ENCODE results near the gene SNAP23.

Gene SNAP23

GRCh38 chr15:42461261-42461660 lies 34.2 kb upstream of the SNAP23 start:
- DNase-seq (ENCODE audit: insufficient read length, low spot score) (no peak), FAIRE-seq (no peak)
- no peak for TF ChIP-seq PAX5 (IDR thresholded peaks at IDR 0.05; ENCODE audit: insufficient read depth, low read length, severe bottlenecking)
- no peak for TF ChIP-seq POU2F2 (IDR thresholded peaks at IDR 0.05; ENCODE audit: low read depth, low read length)
- no peak for TF ChIP-seq SPI1 (IDR thresholded peaks at IDR 0.05; ENCODE audit: low read depth, low read length)
- no peak for TF ChIP-seq TAF1 (IDR thresholded peaks at IDR 0.05; ENCODE audit: low read depth, low read length)
- TF ChIP-seq POLR2AphosphoS5 (IDR thresholded peaks at IDR 0.05; ENCODE audit: low read depth, low read length), result no peak
- TF ChIP-seq POLR2A (IDR thresholded peaks at IDR 0.05; ENCODE audit: low read depth, low read length), result no peak

GRCh38 chr15:42465520-42466259 lies 29.7 kb upstream of the SNAP23 start:
- DNase-seq (ENCODE audit: insufficient read length, low spot score) (no peak), FAIRE-seq (no peak)
- TF ChIP-seq POLR2A (IDR thresholded peaks at IDR 0.05; ENCODE audit: low read depth, low read length), result no peak

DNA sequence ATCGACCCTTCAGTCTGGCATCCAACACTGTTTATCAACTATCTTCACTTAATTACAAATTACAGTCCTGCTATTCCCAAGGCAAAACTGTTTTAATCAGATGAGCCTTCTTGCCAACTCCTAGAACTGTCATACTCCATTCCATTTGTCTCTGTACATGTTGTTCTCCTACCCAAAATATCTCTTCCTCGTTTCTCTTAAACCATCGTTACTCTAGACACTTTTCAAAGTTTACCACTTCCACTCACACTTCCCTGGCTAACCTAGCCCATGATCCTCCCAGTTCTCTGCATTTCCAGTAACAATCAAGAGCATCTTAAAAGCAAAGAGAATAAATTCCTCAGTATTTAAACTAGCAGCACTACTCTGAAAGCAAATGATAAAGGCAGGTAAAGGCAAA lies 24.4 kb upstream of the SNAP23 start:
- FAIRE-seq (no peak), DNase-seq (ENCODE audit: insufficient read length, low spot score) (no peak)
- no peak for TF ChIP-seq POLR2AphosphoS5 (IDR thresholded peaks at IDR 0.05; ENCODE audit: low read depth, low read length)
- no peak for TF ChIP-seq POLR2A (IDR thresholded peaks at IDR 0.05; ENCODE audit: low read depth, low read length)
- no peak for TF ChIP-seq SPI1 (IDR thresholded peaks at IDR 0.05; ENCODE audit: low read depth, low read length)
- TF ChIP-seq TAF1 (IDR thresholded peaks at IDR 0.05; ENCODE audit: low read depth, low read length), result no peak
- no peak for TF ChIP-seq POU2F2 (IDR thresholded peaks at IDR 0.05; ENCODE audit: low read depth, low read length)
- no peak for TF ChIP-seq PAX5 (IDR thresholded peaks at IDR 0.05; ENCODE audit: insufficient read depth, low read length, severe bottlenecking)

GRCh38 chr15:42474827-42475226 lies 20.6 kb upstream of the SNAP23 start:
- no peak for TF ChIP-seq TAF1 (IDR thresholded peaks at IDR 0.05; ENCODE audit: low read depth, low read length)
- no peak for TF ChIP-seq PAX5 (IDR thresholded peaks at IDR 0.05; ENCODE audit: insufficient read depth, low read length, severe bottlenecking)
- TF ChIP-seq POU2F2 (IDR thresholded peaks at IDR 0.05; ENCODE audit: low read depth, low read length), result no peak
- no peak for TF ChIP-seq POLR2AphosphoS5 (IDR thresholded peaks at IDR 0.05; ENCODE audit: low read depth, low read length)
- no peak for TF ChIP-seq POLR2A (IDR thresholded peaks at IDR 0.05; ENCODE audit: low read depth, low read length)
- TF ChIP-seq SPI1 (IDR thresholded peaks at IDR 0.05; ENCODE audit: low read depth, low read length), result no peak
- FAIRE-seq, result no peak

GRCh38 chr15:42482701-42483100 lies 12.7 kb upstream of the SNAP23 start:
- no peak for FAIRE-seq
- DNase-seq (ENCODE audit: insufficient read length, low spot score), result no peak
- no peak for TF ChIP-seq POLR2A (IDR thresholded peaks at IDR 0.05; ENCODE audit: low read depth, low read length)
- no peak for TF ChIP-seq PAX5 (IDR thresholded peaks at IDR 0.05; ENCODE audit: insufficient read depth, low read length, severe bottlenecking)
- TF ChIP-seq POLR2AphosphoS5 (IDR thresholded peaks at IDR 0.05; ENCODE audit: low read depth, low read length), result no peak
- TF ChIP-seq POU2F2 (IDR thresholded peaks at IDR 0.05; ENCODE audit: low read depth, low read length), result no peak
- TF ChIP-seq SPI1 (IDR thresholded peaks at IDR 0.05; ENCODE audit: low read depth, low read length), result no peak
- TF ChIP-seq TAF1 (IDR thresholded peaks at IDR 0.05; ENCODE audit: low read depth, low read length), result no peak

More at GRCh38 chr15:42474827-42475226, 20.6 kb upstream of the SNAP23 start:
- DNase-seq (ENCODE audit: insufficient read length, low spot score), result no peak

DNA sequence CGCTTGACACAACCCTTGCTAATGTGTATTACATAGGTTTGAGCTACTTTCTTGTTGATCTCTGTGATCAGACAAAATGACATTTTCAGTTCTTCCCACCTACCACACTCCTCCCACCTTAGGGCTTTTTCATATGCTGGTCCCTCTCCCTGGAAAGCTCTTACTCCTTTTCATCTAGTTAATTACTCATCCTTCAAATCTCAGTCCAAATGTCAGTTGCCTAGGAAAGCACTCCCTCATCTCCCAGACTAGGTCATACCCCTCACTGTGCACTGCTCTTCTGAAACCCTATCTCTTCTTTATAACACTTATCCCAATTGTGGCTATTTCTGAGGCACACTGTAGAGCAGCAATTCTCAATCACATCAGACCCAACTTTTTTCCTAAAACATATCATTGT lies 11.8 kb upstream of the SNAP23 start:
- DNase-seq (ENCODE audit: insufficient read length, low spot score) (no peak), FAIRE-seq (no peak)
- TF ChIP-seq POLR2AphosphoS5 (IDR thresholded peaks at IDR 0.05; ENCODE audit: low read depth, low read length), result no peak
- TF ChIP-seq POU2F2 (IDR thresholded peaks at IDR 0.05; ENCODE audit: low read depth, low read length), result no peak
- no peak for TF ChIP-seq TAF1 (IDR thresholded peaks at IDR 0.05; ENCODE audit: low read depth, low read length)
- no peak for TF ChIP-seq POLR2A (IDR thresholded peaks at IDR 0.05; ENCODE audit: low read depth, low read length)
- TF ChIP-seq PAX5 (IDR thresholded peaks at IDR 0.05; ENCODE audit: insufficient read depth, low read length, severe bottlenecking), result no peak
- TF ChIP-seq SPI1 (IDR thresholded peaks at IDR 0.05; ENCODE audit: low read depth, low read length), result no peak

GRCh38 chr15:42490291-42490670 lies 5.2 kb upstream of the SNAP23 start:
- TF ChIP-seq TAF1 (IDR thresholded peaks at IDR 0.05; ENCODE audit: low read depth, low read length) (no peak), SPI1 (IDR thresholded peaks at IDR 0.05; ENCODE audit: low read depth, low read length) (no peak), PAX5 (IDR thresholded peaks at IDR 0.05; ENCODE audit: insufficient read depth, low read length, severe bottlenecking) (no peak), POLR2AphosphoS5 (IDR thresholded peaks at IDR 0.05; ENCODE audit: low read depth, low read length) (no peak), POU2F2 (IDR thresholded peaks at IDR 0.05; ENCODE audit: low read depth, low read length) (no peak), POLR2A (IDR thresholded peaks at IDR 0.05; ENCODE audit: low read depth, low read length) (no peak)
- peak; percentile 18 for DNase-seq (ENCODE audit: insufficient read length, low spot score)
- FAIRE-seq, result peak; percentile 40

DNA sequence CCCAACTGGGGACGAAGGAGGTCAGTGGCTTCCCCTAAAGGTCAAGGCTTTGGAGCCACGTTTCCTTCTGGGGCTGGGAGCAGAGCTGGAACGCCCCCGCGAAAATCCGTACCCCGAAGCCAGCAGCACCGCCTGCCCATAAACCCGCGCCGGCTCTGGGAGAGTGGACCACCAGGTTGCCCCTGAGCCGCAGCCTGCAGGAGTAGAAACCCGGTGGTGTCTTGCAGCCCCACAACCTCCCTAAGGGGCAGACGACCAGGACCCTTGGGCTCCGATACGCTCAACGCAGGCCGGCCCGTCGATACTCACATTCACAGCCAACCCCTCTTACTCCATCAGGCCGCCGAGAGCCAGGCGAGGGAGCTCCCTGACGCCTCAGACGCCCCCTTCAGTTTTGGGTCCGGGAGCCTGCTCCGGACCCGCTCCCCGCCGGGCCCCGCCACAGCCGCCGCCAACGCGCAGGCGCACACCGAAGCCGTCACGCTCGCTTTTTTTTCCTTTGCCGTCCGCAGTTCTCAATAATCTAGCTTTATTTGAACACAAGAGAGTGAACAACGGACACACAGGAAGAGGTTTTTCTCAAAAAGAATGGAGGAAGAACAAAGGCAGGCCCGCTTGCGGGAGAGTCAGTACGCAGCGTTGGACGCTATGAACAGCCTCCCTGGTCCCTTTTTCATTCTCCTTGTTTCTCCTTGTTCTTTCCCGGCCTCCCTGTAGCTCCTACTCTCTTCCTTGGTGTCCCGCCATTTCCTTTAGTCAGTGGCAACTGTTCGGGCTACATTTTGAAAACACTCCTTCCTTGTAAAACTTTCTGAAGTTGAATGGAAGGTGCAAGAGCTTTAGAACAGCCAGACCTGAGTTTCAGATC lies 4.5 kb upstream of the SNAP23 start, which contains the start of gene ZNF106:
TSS of gene ZNF106 (minus strand) at position 471 of the 868 bp plus-strand sequence. CDS start 18,852 bp downstream, outside the sequence.
- FAIRE-seq (peak; percentile 89), DNase-seq (ENCODE audit: insufficient read length, low spot score) (peak; percentile 80)
- peak; percentile 98 for TF ChIP-seq TAF1 (IDR thresholded peaks at IDR 0.05; ENCODE audit: low read depth, low read length)
- TF ChIP-seq PAX5 (IDR thresholded peaks at IDR 0.05; ENCODE audit: insufficient read depth, low read length, severe bottlenecking), result peak; percentile 50
- TF ChIP-seq POLR2AphosphoS5 (IDR thresholded peaks at IDR 0.05; ENCODE audit: low read depth, low read length), result peak; percentile 91
- TF ChIP-seq SPI1 (IDR thresholded peaks at IDR 0.05; ENCODE audit: low read depth, low read length), result no peak
- TF ChIP-seq POLR2A (IDR thresholded peaks at IDR 0.05; ENCODE audit: low read depth, low read length), result peak; percentile 94
- TF ChIP-seq POU2F2 (IDR thresholded peaks at IDR 0.05; ENCODE audit: low read depth, low read length), result peak; percentile 34; the same call in 1 of the 2 replicates

DNA sequence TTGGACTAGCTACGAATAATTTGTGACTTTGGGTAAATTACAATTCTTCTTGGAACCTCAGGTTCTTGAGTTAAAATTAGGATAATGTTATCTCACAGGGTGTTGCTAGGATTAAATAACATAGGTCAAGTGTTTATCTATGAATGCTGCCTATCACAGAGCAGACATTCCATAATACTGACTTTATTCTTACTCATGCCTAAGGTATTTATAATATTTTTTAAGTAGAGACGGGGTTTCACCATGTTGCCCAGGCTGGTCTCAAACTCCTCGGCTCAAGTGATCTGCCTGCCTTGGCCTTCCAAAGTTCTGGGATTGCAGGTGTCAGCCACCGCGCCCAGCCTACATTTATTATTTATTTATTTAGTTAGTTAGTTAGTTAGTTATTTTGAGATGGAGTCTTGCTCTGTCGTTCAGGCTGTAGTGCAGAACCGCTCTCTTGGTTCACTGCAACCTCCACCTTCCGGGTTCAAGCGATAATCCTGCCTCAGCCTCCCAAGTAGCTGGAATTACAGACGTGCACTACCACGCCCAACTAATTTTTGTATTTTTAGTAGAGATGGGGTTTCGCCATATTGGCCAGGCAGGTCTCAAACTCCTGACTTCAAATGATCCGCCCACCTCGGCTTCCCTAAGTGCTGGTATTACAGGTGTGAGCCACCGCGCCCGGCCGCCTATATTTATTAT lies 3.8 kb upstream of the SNAP23 start:
- FAIRE-seq (no peak), DNase-seq (ENCODE audit: insufficient read length, low spot score) (no peak)
- TF ChIP-seq POU2F2 (IDR thresholded peaks at IDR 0.05; ENCODE audit: low read depth, low read length) (no peak), SPI1 (IDR thresholded peaks at IDR 0.05; ENCODE audit: low read depth, low read length) (no peak), PAX5 (IDR thresholded peaks at IDR 0.05; ENCODE audit: insufficient read depth, low read length, severe bottlenecking) (no peak), POLR2A (IDR thresholded peaks at IDR 0.05; ENCODE audit: low read depth, low read length) (no peak), TAF1 (IDR thresholded peaks at IDR 0.05; ENCODE audit: low read depth, low read length) (no peak), POLR2AphosphoS5 (IDR thresholded peaks at IDR 0.05; ENCODE audit: low read depth, low read length) (no peak)
